ENCODE measurements around the gene PYCARD.
"Not testable (repeated sequence)": the region's sequence is repeated elsewhere in the genome, so short reads cannot be mapped to it uniquely, and the experiment has no call there.

Gene PYCARD

DNA sequence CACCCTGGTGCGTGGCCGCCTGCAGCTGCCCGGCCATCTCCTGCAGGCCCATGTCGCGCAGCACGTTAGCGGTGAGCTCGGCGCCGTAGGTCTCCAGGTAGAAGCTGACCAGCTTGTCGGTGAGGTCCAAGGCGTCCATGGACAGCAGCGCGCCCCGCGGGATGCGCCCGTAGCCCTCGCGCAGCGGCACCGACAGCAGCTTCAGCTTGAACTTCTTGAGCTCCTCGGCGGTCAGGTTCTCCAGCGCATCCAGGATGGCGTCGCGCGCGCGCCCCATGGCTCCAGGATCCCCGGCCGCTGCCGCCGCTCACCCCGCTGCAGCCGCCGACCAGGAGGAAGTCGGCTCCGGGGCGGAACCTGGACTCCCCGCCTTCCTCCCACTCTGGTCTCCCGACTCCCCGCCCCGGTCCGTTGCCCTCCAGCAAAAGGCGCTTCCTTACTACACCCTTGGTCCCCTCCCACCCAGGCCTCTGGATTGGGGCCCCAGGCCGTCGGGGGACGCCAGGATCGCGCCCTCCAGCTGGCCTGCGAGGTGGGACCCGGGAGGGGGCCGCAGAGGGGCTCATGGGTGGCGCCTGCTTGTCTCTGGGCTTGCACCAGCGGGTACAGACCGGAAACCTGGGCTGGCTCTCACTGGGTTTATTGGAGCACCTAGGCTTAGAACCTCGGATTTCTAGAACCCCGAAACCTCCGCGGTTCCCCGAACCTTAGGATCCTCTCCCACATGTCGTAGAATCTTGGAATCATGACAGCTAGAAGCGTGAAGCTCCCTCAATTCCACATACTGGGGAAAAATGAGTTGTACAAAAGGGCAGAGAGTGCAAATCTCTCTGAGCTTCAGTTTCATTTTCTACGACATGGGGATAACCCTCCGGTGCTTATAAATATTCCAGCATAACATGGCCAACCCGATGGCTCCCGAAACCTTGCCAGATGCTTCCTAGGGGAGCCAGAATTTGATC, at the start of gene PYCARD:
Gene PYCARD (minus strand): TSS at position 347 of the 962 bp plus-strand sequence. CDS start 70 bp downstream, at position 277.
- peak in 1 of 2 experiments; percentile 55 for DNase-seq

- no peak for DNase-seq
Measured at GRCh38 chr16:31251435-31251834, 48.9 kb upstream of the PYCARD start.

DNA sequence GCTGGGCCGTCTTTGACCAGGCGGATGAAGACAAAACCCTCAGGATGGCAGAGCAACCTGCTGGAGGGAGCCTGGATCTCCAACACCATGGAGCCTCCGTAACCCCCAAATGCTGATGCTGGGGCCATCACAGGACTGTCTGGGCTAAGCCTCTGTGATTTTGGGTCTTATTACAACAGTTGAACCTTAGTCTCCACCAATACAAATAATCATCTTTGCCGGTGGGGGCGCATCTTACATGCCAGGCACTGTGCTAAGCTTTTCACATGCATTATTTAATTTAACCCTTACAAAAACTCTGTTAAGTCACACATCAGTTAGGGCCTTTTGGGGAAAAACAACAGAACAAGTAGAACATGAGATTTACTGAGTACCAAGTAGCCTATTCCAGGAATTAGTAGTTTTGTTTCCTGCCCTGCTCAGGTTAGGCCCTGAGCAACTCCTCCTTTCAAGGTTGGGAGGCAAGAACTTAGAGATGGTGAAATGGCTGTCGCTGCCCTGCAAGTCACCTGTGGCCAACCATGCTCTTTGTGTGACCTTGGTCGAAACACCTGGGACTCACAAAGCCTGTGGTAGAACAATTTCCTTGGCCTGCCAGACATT, 48.3 kb upstream of the PYCARD start:
- no peak for DNase-seq

- DNase-seq: no peak
Measured at GRCh38 chr16:31248344-31248743, 45.8 kb upstream of the PYCARD start.

DNA sequence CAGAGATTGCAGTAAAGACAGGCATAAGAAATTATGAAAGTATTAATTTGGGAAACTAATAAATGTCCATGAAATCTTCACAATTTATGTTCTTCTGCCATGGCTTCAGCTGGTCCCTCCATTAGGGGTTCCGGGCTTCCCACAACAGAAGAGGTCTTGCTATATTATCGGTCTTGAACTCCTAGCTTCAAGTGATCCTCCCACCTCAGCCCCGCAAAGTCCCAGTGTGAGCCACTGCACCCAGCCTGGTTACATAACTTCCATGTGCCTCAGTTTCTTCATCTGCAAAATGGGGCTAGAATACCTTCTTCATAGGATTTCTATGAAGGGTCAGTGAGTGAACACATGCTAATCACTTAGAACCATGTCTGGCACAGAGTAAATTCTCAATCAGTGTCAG, 43.7 kb upstream of the PYCARD start:
- no peak for DNase-seq

DNA sequence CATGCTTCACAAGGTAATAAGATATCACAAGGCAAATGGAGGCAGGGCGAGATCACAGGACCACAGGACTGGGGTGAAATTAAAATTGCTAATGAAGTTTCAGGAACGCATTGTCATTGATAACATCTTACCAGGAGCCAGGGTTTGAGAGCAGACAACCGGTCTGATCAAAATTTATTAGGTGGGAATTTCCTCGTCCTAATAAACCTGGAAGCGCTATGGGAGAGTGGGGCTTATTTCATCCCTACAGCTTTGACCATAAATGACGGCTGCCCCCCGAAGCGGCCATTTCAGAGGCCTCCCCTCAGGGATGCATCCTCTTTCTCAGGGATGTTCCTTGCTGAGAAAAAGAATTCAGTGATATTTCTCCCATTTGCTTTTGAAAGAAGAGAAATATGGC, 43.0 kb upstream of the PYCARD start:
- DNase-seq: not testable (repeated sequence)

GRCh38 chr16:31243734-31244670, 41.4 kb upstream of the PYCARD start:
- no peak for DNase-seq

DNA sequence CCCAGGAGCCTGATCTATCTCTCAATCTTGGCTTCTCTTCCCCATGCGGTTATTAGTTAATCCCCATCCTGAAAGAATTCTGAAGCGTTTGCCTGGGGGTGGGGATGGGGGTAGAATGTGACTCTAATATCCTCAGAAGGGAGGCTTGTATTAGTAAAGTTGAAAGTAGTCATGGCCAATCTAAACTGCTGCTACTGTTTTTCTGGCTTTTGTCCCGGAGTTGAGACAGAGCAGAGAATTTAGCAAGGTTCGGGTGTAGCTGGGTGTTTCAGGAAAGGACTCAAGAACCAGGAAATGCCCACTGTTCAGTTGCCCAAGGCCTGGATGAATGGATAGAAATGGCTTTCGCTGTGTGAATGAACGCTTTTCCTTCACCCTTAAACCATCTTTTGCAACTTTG, 39.6 kb upstream of the PYCARD start:
- no peak for DNase-seq

- no peak for DNase-seq
Measured at GRCh38 chr16:31238041-31238440, 35.5 kb upstream of the PYCARD start.

DNA sequence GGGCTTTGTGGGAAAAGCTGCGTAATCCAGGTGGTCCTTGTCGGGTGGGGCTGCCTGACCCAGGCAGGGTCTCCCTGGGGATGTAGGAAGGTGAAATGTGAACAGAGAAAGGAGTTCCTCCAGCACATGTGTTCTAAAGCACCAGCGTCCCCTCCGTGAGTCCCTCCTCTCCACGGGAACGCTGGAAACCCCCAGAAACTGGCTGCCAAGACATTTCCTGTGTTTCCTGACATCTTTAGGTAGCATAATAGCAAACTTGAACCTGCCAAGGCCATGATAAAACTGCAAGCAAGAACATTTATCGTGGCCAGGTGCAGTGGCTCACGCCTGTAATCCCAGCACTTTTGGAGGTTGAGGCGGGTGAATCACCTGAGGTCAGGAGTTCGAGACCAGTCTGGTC, 26.9 kb upstream of the PYCARD start:
- DNase-seq: no peak

GRCh38 chr16:31228206-31228605, 25.6 kb upstream of the PYCARD start:
- DNase-seq: no peak

- no peak for DNase-seq
Measured at GRCh38 chr16:31225193-31225592, 22.6 kb upstream of the PYCARD start.

DNA sequence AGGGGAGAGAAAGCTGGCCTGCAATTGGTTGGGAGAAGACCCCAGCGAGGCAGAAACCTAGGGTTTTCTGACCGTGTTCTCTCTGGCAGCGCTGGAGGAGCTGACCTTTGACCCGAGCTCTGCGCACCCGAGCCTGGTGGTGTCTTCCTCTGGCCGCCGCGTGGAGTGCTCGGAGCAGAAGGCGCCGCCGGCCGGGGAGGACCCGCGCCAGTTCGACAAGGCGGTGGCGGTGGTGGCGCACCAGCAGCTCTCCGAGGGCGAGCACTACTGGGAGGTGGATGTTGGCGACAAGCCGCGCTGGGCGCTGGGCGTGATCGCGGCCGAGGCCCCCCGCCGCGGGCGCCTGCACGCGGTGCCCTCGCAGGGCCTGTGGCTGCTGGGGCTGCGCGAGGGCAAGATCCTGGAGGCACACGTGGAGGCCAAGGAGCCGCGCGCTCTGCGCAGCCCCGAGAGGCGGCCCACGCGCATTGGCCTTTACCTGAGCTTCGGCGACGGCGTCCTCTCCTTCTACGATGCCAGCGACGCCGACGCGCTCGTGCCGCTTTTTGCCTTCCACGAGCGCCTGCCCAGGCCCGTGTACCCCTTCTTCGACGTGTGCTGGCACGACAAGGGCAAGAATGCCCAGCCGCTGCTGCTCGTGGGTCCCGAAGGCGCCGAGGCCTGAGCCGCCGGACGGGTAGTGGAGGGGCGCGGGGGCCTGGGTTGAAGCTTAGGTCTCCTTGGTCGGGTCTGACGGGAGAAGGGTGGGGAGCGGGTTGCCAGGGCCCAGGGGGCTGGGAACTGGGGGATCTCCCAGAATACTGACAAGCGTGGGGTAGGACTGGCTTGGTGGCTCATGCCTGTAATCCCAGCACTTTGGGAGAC, 21.8 kb upstream of the PYCARD start:
- DNase-seq: no peak

GRCh38 chr16:31223044-31223443, 20.5 kb upstream of the PYCARD start:
- no peak for DNase-seq

DNA sequence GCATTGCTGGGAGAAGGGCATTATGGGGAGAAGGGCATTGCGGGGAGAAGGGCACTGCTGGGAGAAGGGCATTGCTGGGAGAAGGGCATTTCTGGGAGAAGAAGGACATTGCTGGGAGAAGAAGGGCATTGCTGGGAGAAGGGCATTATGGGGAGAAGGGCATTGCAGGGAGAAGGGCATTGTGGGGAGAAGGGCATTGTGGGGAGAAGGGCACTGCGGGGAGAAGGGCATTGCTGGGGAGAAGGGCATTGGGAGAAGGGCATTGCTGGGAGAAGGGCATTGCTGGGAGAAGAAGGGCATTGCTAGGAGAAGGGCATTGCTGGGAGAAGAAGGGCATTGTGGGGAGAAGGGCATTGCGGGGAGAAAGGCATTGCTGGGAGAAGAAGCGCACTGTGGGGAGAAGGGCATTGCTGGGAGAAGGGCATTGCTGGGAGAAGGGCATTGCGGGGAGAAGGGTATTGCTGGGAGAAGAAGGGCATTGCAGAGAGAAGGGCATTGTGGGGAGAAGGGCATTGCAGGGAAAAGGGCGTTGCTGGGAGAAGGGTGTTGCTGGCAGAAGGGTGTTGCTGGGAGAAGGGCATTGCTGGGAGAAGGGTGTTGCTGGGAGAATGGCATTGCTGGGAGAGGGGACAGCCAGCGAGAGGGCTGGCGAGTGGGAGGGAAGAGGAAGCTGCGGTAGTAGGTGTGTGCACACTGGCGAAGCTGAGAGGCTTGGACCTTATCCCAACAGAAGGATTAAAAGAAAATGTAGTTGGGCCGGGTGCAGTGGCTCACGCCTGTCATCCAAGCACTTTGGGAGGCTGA, 19.0 kb upstream of the PYCARD start:
- no peak for DNase-seq

- DNase-seq: no peak
Measured at GRCh38 chr16:31219154-31219741, 16.7 kb upstream of the PYCARD start.

GRCh38 chr16:31217136-31217530, 14.6 kb upstream of the PYCARD start:
- peak in 1 of 2 experiments; percentile 21 for DNase-seq

DNA sequence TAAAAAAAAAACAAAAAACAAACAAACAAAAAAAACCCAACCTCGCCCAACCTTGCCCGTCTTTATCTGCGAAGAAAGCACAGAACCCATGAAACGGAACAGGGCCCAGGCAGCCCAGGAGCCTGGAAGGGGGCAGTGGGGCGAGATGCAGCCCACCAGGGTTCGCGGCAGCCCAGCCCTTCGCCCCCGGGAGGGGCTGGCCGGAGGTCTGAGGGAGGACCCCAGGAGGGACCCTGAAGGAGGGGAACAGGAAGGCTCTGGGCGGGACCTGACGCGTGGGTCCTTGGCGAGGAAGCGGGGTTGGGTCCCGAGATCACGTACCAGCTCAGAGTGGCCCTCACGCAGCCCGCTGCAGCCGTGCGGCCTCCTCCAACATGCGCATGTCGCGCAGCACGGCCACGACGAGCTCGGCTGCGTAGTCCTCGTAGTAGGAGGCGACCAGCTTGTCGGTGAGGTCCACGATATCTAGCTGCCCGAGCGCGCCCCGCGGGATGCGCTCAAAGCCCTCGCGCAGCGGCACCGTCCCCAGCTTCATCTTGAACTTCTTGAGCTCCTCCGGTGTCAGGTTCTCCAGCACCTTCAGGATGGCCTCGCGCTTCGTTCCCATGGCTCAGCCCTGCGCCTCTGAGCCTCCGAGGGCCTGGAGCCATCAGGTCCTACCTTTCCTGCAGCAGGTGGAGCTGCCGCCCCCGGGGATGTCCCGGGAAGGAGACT, 14.0 kb upstream of the PYCARD start, which contains the start of gene PYDC1:
Gene PYDC1 (minus strand): TSS at position 714 of the 714 bp plus-strand sequence. CDS start 107 bp downstream, at position 607.
- DNase-seq: peak in 1 of 2 experiments; percentile 46

- peak in 1 of 2 experiments; percentile 83 for DNase-seq
Measured at GRCh38 chr16:31215287-31216162, 13.0 kb upstream of the PYCARD start.
